Neural progenitor cell (in vitro differentiated cells): ENCODE data around the gene CDC42BPA. TPM values are rescaled to one million over a fixed set of nuclear protein-coding genes. Genes with fewer than 3 reads are reported as not detected.

Source experiments
- DNase-seq: peaks from one replicate; pipeline ENCODE4 v3.0.0-alpha.2; 2016; ENCODE audit warnings: low spot score
- H2AFZ ChIP-seq: fragments of 200-600 bp; sonication (generic); replicated peaks from 2 replicates; pipeline ENCODE4 v1.6.1; 2016; ENCODE audit warnings: antibody characterized with exemption
- H3F3A ChIP-seq: fragments of 200-600 bp; sonication (generic); 2 replicates; pipeline ENCODE4 v1.6.1; 2016; ENCODE audit warnings: antibody characterized with exemption, low read depth
- H3K27ac ChIP-seq: fragments of 200-600 bp; sonication (generic); 2 replicates; pipeline ENCODE4 v1.5.1; 2016; ENCODE audit warnings: mild to moderate bottlenecking
- H3K27me3 ChIP-seq: fragments of 200-600 bp; sonication (generic); 2 replicates; pipeline ENCODE4 v1.6.1; 2016; ENCODE audit warnings: mild to moderate bottlenecking, moderate library complexity
- H3K36me3 ChIP-seq: fragments of 200-600 bp; sonication (generic); 2 replicates; pipeline ENCODE4 v1.5.1; 2016
- H3K4me1 ChIP-seq: fragments of 200-600 bp; sonication (generic); 2 replicates; pipeline ENCODE4 v1.6.1; 2016; ENCODE audit warnings: mixed run types
- H3K4me2 ChIP-seq: fragments of 200-600 bp; sonication (generic); 2 replicates; pipeline ENCODE4 v1.6.1; 2016
- H3K4me3 ChIP-seq: fragments of 200-600 bp; sonication (generic); 2 replicates; pipeline ENCODE4 v1.5.1; 2016
- H3K79me2 ChIP-seq: fragments of 200-600 bp; sonication (generic); 2 replicates; pipeline ENCODE4 v1.6.1; 2016; ENCODE audit warnings: low read depth
- H3K9ac ChIP-seq: fragments of 200-600 bp; sonication (generic); 2 replicates; pipeline ENCODE4 v1.6.1; 2016
- H3K9me3 ChIP-seq: fragments of 200-600 bp; sonication (generic); 2 replicates; pipeline ENCODE4 v1.5.1; 2016; ENCODE audit warnings: low read depth
- H4K20me1 ChIP-seq: fragments of 200-600 bp; sonication (generic); 2 replicates; pipeline ENCODE4 v1.6.1; 2016; ENCODE audit warnings: low read depth
- H3K27ac Mint-ChIP-seq: 3 replicates; pipeline ENCODE4 v1.8.0; 2021; ENCODE audit warnings: mixed read lengths
- H3K27me3 Mint-ChIP-seq: 2 replicates; pipeline ENCODE4 v1.8.0; 2022; ENCODE audit warnings: low read depth, mild to moderate bottlenecking, inconsistent platforms, moderate library complexity, mixed read lengths; ENCODE audit not compliant: insufficient read depth
- H3K36me3 Mint-ChIP-seq: 3 replicates; pipeline ENCODE4 v1.8.0; 2021; ENCODE audit warnings: mixed read lengths
- H3K4me1 Mint-ChIP-seq: 3 replicates; pipeline ENCODE4 v1.8.0; 2021; ENCODE audit warnings: mixed read lengths
- H3K4me3 Mint-ChIP-seq: 3 replicates; pipeline ENCODE4 v1.8.0; 2021; ENCODE audit warnings: mild to moderate bottlenecking, moderate library complexity, mixed read lengths
- H3K9me3 Mint-ChIP-seq: 3 replicates; pipeline ENCODE4 v1.8.0; 2020; ENCODE audit warnings: mixed read lengths
- EZH2 ChIP-seq: fragments of 200-600 bp; sonication (generic); IDR thresholded peaks from 2 replicates; pipeline ENCODE4 v1.6.1; 2017; ENCODE audit warnings: antibody characterized with exemption, mild to moderate bottlenecking, moderate library complexity
- EZH2phosphoT487 ChIP-seq: fragments of 200-600 bp; sonication (generic); IDR thresholded peaks from 2 replicates; pipeline ENCODE4 v1.6.1; 2017; ENCODE audit warnings: antibody characterized with exemption
- total RNA-seq: library from RNA; depleted of rRNA; stranded (reverse); fragments of >200 nt; gene quantifications from 2 replicates; pipeline ENCODE4 v1.2.3, GENCODE V29; 2015; ENCODE audit warnings: low replicate concordance
- TF ChIP-seq, protein P1 (sequence below): fragments of 200-600 bp; sonication (generic); IDR thresholded peaks from 2 replicates; pipeline ENCODE4 v1.5.1; 2017; ENCODE audit warnings: antibody characterized with exemption, mild to moderate bottlenecking

CDC42BPA gene
- total RNA-seq, 1 donor from 2014 or later, result 54.7 TPM

- Mint-ChIP-seq H3K9me3 (no peaks in the 10 kb centered on the region), H3K27ac (no peak overlapping the region), H3K4me3 (no peak overlapping the region), H3K4me1 (no peaks in the 10 kb centered on the region), H3K36me3 (peaks cover 9% of the 10 kb centered on the region), H3K27me3 (no peaks in the 10 kb centered on the region)
- Histone ChIP-seq H3K27ac (no peak overlapping the region), H3K79me2 (no peaks in the 10 kb centered on the region), H3F3A (no peaks in the 10 kb centered on the region), H4K20me1 (no peaks in the 10 kb centered on the region), H2AFZ (no peak overlapping the region), H3K9ac (no peak overlapping the region), H3K4me3 (no peak overlapping the region), H3K4me1 (no peaks in the 10 kb centered on the region), H3K4me2 (no peak overlapping the region), H3K9me3 (no peaks in the 10 kb centered on the region), H3K27me3 (no peaks in the 10 kb centered on the region), H3K36me3 (peaks cover 9% of the 10 kb centered on the region)
- no peak for TF ChIP-seq EZH2
- no peak for TF ChIP-seq EZH2phosphoT487
- TF ChIP-seq, protein P1, sequence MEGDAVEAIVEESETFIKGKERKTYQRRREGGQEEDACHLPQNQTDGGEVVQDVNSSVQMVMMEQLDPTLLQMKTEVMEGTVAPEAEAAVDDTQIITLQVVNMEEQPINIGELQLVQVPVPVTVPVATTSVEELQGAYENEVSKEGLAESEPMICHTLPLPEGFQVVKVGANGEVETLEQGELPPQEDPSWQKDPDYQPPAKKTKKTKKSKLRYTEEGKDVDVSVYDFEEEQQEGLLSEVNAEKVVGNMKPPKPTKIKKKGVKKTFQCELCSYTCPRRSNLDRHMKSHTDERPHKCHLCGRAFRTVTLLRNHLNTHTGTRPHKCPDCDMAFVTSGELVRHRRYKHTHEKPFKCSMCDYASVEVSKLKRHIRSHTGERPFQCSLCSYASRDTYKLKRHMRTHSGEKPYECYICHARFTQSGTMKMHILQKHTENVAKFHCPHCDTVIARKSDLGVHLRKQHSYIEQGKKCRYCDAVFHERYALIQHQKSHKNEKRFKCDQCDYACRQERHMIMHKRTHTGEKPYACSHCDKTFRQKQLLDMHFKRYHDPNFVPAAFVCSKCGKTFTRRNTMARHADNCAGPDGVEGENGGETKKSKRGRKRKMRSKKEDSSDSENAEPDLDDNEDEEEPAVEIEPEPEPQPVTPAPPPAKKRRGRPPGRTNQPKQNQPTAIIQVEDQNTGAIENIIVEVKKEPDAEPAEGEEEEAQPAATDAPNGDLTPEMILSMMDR, result no peak
- no peak for DNase-seq
These were observed 251.3 kb downstream of the CDC42BPA start for GRCh38 chr1:227066999-227067398.

- no peak overlapping the region for H3K4me3 ChIP-seq
- H3K36me3 ChIP-seq, result peaks cover 9% of the 10 kb centered on the region
- Mint-ChIP-seq H3K36me3 (peaks cover 13% of the 10 kb centered on the region), H3K9me3 (no peaks in the 10 kb centered on the region), H3K4me3 (no peak overlapping the region), H3K27me3 (peaks cover 3% of the 10 kb centered on the region), H3K4me1 (no peaks in the 10 kb centered on the region), H3K27ac (no peak overlapping the region)
- H3K27ac ChIP-seq, result no peak overlapping the region
- H2AFZ ChIP-seq, result no peak overlapping the region
- no peak overlapping the region for H3K9ac ChIP-seq
- H3K9me3 ChIP-seq, result no peaks in the 10 kb centered on the region
- no peak overlapping the region for H3K4me2 ChIP-seq
- no peaks in the 10 kb centered on the region for H3K27me3 ChIP-seq
- H4K20me1 ChIP-seq, result no peaks in the 10 kb centered on the region
- H3F3A ChIP-seq, result no peaks in the 10 kb centered on the region
- no peak for DNase-seq
- TF ChIP-seq EZH2 (no peak), EZH2phosphoT487 (no peak)
- TF ChIP-seq, protein P1, result no peak
- H3K4me1 ChIP-seq, result no peaks in the 10 kb centered on the region
- H3K79me2 ChIP-seq, result no peaks in the 10 kb centered on the region
These were observed 253.0 kb downstream of the CDC42BPA start for GRCh38 chr1:227065311-227065710.

DNA sequence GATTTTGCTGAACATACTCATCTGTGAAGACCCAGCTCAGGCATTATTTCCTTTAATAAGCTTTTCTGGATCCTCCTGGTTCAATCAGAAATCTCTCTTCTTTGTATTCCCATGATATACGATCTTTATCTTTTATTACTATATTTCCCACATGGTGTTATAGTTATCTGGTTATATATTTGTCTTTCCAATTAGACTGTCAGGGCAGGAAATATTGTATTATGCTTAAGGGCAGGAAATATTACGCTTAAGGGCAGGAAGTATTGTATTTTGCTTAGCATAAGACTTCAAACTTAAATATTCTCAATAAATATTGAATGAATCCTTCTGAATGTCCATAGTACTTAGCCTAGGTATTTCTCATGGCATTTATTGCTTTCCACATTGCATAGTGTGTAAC lies 256.0 kb downstream of the CDC42BPA start:
- TF ChIP-seq EZH2phosphoT487 (no peak), EZH2 (no peak)
- TF ChIP-seq, protein P1, result no peak
- Histone ChIP-seq H3K4me3 (no peak overlapping the region), H3K27me3 (no peaks in the 10 kb centered on the region), H3K9me3 (no peaks in the 10 kb centered on the region), H3K9ac (no peak overlapping the region), H3K4me1 (no peaks in the 10 kb centered on the region), H2AFZ (no peak overlapping the region), H3F3A (no peaks in the 10 kb centered on the region), H4K20me1 (no peaks in the 10 kb centered on the region), H3K27ac (no peak overlapping the region), H3K36me3 (no peaks in the 10 kb centered on the region), H3K4me2 (no peak overlapping the region), H3K79me2 (no peaks in the 10 kb centered on the region)
- no peak overlapping the region for H3K27ac Mint-ChIP-seq
- no peaks in the 10 kb centered on the region for H3K4me1 Mint-ChIP-seq
- H3K9me3 Mint-ChIP-seq, result peaks cover 2% of the 10 kb centered on the region
- H3K36me3 Mint-ChIP-seq, result peaks cover 21% of the 10 kb centered on the region
- H3K27me3 Mint-ChIP-seq, result peaks cover 3% of the 10 kb centered on the region
- no peak for DNase-seq
- H3K4me3 Mint-ChIP-seq, result no peak overlapping the region
